GM23338 (cell line): ENCODE results near the gene APBA1.

Source experiments
- CREB1 ChIP-seq: fragments of 250-450 bp; sonication (Bioruptor Pico); IDR thresholded peaks from 2 replicates; pipeline ENCODE4 v1.5.0; 2020; ENCODE audit warnings: low read depth, mild to moderate bottlenecking, moderate library complexity
- ZNF114 ChIP-seq: fragments of 250-450 bp; sonication (Bioruptor Pico); IDR thresholded peaks from 2 replicates; pipeline ENCODE4 v1.5.0; 2020; ENCODE audit warnings: mild to moderate bottlenecking, moderate library complexity
- TF ChIP-seq, protein P1 (sequence below), 2 experiments: fragments of 200-600 bp in 1 of 2; sonication (generic) in 1 of 2; conservative IDR thresholded peaks; 2 replicates each; pipeline versions ENCODE4 v1.5.1 to v1.6.1; 2016 to 2017; ENCODE audit warnings: antibody characterized with exemption in 2 of 2, low read depth in 2 of 2, mild to moderate bottlenecking in 2 of 2, moderate library complexity in 1 of 2
- TF ChIP-seq, protein P2 (sequence below): IDR thresholded peaks from one replicate; pipeline ENCODE4 v1.6.1; 2018; ENCODE audit warnings: antibody characterized with exemption; ENCODE audit not compliant: unreplicated experiment

- TF ChIP-seq, protein P1, sequence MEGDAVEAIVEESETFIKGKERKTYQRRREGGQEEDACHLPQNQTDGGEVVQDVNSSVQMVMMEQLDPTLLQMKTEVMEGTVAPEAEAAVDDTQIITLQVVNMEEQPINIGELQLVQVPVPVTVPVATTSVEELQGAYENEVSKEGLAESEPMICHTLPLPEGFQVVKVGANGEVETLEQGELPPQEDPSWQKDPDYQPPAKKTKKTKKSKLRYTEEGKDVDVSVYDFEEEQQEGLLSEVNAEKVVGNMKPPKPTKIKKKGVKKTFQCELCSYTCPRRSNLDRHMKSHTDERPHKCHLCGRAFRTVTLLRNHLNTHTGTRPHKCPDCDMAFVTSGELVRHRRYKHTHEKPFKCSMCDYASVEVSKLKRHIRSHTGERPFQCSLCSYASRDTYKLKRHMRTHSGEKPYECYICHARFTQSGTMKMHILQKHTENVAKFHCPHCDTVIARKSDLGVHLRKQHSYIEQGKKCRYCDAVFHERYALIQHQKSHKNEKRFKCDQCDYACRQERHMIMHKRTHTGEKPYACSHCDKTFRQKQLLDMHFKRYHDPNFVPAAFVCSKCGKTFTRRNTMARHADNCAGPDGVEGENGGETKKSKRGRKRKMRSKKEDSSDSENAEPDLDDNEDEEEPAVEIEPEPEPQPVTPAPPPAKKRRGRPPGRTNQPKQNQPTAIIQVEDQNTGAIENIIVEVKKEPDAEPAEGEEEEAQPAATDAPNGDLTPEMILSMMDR (conservative IDR thresholded peaks at IDR 0.05; ENCODE audit: low read depth in 2 of 2), result no peak
- TF ChIP-seq ZNF114 (CRISPR knock-in tag), result no peak
- TF ChIP-seq, protein P2, sequence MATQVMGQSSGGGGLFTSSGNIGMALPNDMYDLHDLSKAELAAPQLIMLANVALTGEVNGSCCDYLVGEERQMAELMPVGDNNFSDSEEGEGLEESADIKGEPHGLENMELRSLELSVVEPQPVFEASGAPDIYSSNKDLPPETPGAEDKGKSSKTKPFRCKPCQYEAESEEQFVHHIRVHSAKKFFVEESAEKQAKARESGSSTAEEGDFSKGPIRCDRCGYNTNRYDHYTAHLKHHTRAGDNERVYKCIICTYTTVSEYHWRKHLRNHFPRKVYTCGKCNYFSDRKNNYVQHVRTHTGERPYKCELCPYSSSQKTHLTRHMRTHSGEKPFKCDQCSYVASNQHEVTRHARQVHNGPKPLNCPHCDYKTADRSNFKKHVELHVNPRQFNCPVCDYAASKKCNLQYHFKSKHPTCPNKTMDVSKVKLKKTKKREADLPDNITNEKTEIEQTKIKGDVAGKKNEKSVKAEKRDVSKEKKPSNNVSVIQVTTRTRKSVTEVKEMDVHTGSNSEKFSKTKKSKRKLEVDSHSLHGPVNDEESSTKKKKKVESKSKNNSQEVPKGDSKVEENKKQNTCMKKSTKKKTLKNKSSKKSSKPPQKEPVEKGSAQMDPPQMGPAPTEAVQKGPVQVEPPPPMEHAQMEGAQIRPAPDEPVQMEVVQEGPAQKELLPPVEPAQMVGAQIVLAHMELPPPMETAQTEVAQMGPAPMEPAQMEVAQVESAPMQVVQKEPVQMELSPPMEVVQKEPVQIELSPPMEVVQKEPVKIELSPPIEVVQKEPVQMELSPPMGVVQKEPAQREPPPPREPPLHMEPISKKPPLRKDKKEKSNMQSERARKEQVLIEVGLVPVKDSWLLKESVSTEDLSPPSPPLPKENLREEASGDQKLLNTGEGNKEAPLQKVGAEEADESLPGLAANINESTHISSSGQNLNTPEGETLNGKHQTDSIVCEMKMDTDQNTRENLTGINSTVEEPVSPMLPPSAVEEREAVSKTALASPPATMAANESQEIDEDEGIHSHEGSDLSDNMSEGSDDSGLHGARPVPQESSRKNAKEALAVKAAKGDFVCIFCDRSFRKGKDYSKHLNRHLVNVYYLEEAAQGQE, result no peak
- TF ChIP-seq CREB1, result no peak
These were observed 203.0 kb downstream of the APBA1 start for GRCh38 chr9:69469136-69469535.
